Measurements from ENCODE around the gene ITIH2.
"Not testable (repeated sequence)": the region's sequence is repeated elsewhere in the genome, so short reads cannot be mapped to it uniquely, and the experiment has no call there.

The ITIH2 gene

DNA sequence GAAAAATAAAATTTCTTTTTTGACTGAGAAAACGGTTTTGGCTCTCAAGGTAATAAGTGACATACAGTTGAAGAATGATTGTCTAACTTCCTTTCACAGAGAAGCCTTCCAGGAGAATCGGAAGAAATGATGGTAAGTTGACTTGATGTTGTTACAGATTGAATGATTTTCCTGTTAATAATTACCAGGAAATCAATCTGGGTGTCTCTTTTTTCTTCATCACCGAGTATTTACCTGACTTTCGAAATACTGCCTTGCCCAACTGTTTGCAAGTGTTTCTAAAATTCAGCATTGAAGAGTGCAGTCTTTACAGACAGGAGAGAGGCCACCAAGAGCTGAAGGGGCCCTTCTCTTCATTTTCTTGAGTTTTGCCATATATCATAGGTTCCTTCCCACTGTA is 4.0 kb downstream of the ITIH2 start:
- TF ChIP-seq CTCF (conservative IDR thresholded peaks at IDR 0.05; ENCODE audit: control insufficient read depth, insufficient read depth, low read depth, low read length): no peak
- no peak for DNase-seq (ENCODE audit: low read depth)

DNA sequence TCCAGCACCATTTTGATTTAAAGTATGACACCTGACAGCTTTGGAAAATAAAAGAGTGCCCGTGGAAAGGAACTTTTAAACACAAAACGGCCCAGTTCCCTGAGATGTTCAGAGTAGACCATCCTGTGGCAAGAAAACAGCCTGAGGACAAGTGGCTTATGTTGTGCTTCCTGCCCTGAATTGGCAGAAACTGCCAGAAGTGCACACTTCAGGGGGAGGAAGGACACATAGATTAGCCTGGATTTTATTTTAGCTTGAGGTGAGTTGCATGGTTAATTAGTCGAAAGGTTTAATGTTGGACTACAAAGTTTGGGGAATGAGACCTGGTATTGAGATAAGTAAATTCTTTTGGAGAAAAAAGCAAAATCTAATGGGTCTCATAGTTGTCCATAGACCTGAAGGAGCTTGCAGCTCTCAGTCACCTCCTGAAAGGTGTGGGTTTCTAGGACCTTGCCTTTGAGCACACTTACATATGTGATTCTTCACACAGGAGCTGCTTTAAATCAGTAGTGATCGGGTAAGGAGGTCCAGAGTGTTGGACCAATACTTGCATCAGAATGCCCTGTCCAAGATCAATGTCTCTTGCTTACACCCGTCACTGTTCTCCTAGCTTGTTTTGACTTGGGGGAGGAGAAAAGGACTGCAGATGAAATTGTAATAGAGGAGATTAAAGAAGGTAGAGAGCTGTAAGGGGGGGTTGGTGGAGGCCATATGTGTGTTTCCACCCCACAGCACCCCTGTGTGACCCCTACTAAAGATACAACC is 4.9 kb downstream of the ITIH2 start:
- DNase-seq (ENCODE audit: low read depth): no peak
- no peak for TF ChIP-seq CTCF (conservative IDR thresholded peaks at IDR 0.05; ENCODE audit: control insufficient read depth, insufficient read depth, low read depth, low read length)
- H3K4me3 ChIP-seq (ENCODE audit: control insufficient read depth, low read depth, low read length): no peak overlapping the region

More for the DNA sequence above, 4.0 kb downstream of the ITIH2 start:
- H3K4me3 ChIP-seq (ENCODE audit: control insufficient read depth, low read depth, low read length): no peak overlapping the region

DNA sequence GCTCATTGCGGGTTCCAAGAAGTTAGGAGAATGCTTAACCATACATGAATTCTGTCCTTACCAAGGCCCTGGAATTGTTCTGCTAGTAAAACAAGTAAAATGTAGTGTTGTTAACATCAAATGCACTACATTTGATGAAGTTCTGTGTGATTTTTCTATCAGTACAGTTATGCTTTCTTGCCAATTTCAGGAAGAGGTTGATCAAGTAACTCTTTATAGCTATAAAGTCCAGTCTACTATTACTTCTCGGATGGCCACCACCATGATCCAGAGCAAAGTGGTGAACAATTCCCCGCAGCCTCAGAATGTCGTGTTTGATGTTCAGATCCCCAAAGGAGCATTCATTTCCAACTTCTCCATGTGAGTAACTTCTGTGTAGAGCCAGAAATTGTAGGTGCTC is 5.7 kb downstream of the ITIH2 start:
- no peak overlapping the region for H3K4me3 ChIP-seq (ENCODE audit: control insufficient read depth, low read depth, low read length)
- DNase-seq (ENCODE audit: low read depth): no peak
- no peak for TF ChIP-seq CTCF (conservative IDR thresholded peaks at IDR 0.05; ENCODE audit: control insufficient read depth, insufficient read depth, low read depth, low read length)

- DNase-seq (ENCODE audit: low read depth): no peak
- TF ChIP-seq CTCF (conservative IDR thresholded peaks at IDR 0.05; ENCODE audit: control insufficient read depth, insufficient read depth, low read depth, low read length): no peak
- no peak overlapping the region for H3K4me3 ChIP-seq (ENCODE audit: control insufficient read depth, low read depth, low read length)
Observed at GRCh38 chr10:7710446-7710845, 7.3 kb downstream of the ITIH2 start.

- DNase-seq (ENCODE audit: low read depth); H3K4me3 ChIP-seq (ENCODE audit: control insufficient read depth, low read depth, low read length): not testable (repeated sequence)
Observed at GRCh38 chr10:7711075-7711474, 8.0 kb downstream of the ITIH2 start.

DNA sequence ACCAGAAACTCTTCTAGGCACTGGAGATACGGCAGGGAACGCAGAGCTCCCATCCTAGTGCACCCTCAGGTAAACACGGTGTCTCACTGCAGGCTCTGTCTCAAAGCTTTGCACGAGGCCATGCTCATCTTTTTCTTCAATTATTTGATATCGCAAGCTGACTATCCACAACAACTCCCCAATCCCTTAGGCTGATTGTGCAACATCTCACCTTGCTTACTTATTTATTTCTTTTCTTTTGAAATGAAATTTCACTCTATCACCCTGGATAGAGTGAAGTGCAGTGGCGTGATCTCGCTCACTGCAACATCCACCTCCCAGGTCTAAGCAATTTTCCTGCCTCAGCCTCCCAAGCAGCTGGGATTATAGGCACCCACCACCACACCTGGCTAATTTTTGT is 12.4 kb downstream of the ITIH2 start:
- no peak for TF ChIP-seq CTCF (conservative IDR thresholded peaks at IDR 0.05; ENCODE audit: control insufficient read depth, insufficient read depth, low read depth, low read length)
- H3K4me3 ChIP-seq (ENCODE audit: control insufficient read depth, low read depth, low read length): no peak overlapping the region
- DNase-seq (ENCODE audit: low read depth): no peak

- no peak overlapping the region for H3K4me3 ChIP-seq (ENCODE audit: control insufficient read depth, low read depth, low read length)
- TF ChIP-seq CTCF (conservative IDR thresholded peaks at IDR 0.05; ENCODE audit: control insufficient read depth, insufficient read depth, low read depth, low read length): no peak
- DNase-seq (ENCODE audit: low read depth): no peak
Observed at GRCh38 chr10:7717767-7718166, 14.7 kb downstream of the ITIH2 start.

Data from fibroblast of mammary gland (primary cell).